Adipocyte (in vitro differentiated cells): ENCODE results near the gene ERVMER34-1.

Experiments used
- DNase-seq: peaks from one replicate; pipeline ENCODE4 v3.0.0-alpha.2; 2015; ENCODE audit warnings: low read depth
- H3K27me3 ChIP-seq: replicated peaks from 2 replicates; pipeline ENCODE4 v1.7.0; 2013; ENCODE audit warnings: mild to moderate bottlenecking, low read length, moderate library complexity; ENCODE audit not compliant: control insufficient read depth, insufficient read depth
- H3K36me3 ChIP-seq: 2 replicates; pipeline ENCODE4 v1.7.0; 2013; ENCODE audit warnings: low read length, mild to moderate bottlenecking, moderate library complexity; ENCODE audit not compliant: control insufficient read depth, insufficient read depth, severe bottlenecking
- H3K4me1 ChIP-seq: 2 replicates; pipeline ENCODE4 v1.7.0; 2013; ENCODE audit warnings: mild to moderate bottlenecking, low read length, moderate library complexity; ENCODE audit not compliant: control insufficient read depth, insufficient read depth
- H3K4me3 ChIP-seq: 2 replicates; pipeline ENCODE4 v1.7.0; 2013; ENCODE audit warnings: mild to moderate bottlenecking, low read length, moderate library complexity
- H3K9ac ChIP-seq: 2 replicates; pipeline ENCODE4 v1.7.0; 2013; ENCODE audit warnings: mild to moderate bottlenecking, low read length, moderate library complexity
- H3K9me3 ChIP-seq: 2 replicates; pipeline ENCODE4 v1.7.0; 2013; ENCODE audit warnings: mild to moderate bottlenecking, low read length, moderate library complexity; ENCODE audit not compliant: control insufficient read depth

The ERVMER34-1 gene

GRCh38 chr4:52716364-52717151, 34.7 kb downstream of the ERVMER34-1 start:
- Histone ChIP-seq H3K4me1 (peaks cover 25% of the 10 kb centered on the region), H3K27me3 (no peaks in the 10 kb centered on the region), H3K9me3 (no peaks in the 10 kb centered on the region), H3K4me3 (no peak overlapping the region), H3K9ac (no peak overlapping the region), H3K36me3 (peaks cover 26% of the 10 kb centered on the region)
- DNase-seq = no peak

GRCh38 chr4:52715914-52716313, 35.3 kb downstream of the ERVMER34-1 start:
- H3K36me3 ChIP-seq = peaks cover 26% of the 10 kb centered on the region

GRCh38 chr4:52715255-52715897, 35.8 kb downstream of the ERVMER34-1 start:
- Histone ChIP-seq H3K4me3 (no peak overlapping the region), H3K36me3 (peaks cover 26% of the 10 kb centered on the region), H3K9me3 (no peaks in the 10 kb centered on the region), H3K4me1 (peaks cover 24% of the 10 kb centered on the region), H3K27me3 (no peaks in the 10 kb centered on the region), H3K9ac (no peak overlapping the region)
- DNase-seq = no peak

More at GRCh38 chr4:52715914-52716313, 35.3 kb downstream of the ERVMER34-1 start:
- Histone ChIP-seq H3K9ac (no peak overlapping the region), H3K27me3 (no peaks in the 10 kb centered on the region), H3K4me1 (peaks cover 24% of the 10 kb centered on the region), H3K4me3 (no peak overlapping the region), H3K9me3 (no peaks in the 10 kb centered on the region)
- DNase-seq = no peak

- DNase-seq = no peak
- Histone ChIP-seq H3K36me3 (peaks cover 26% of the 10 kb centered on the region), H3K4me1 (peaks cover 24% of the 10 kb centered on the region), H3K9me3 (no peaks in the 10 kb centered on the region), H3K9ac (no peak overlapping the region), H3K27me3 (no peaks in the 10 kb centered on the region), H3K4me3 (peak overlapping the region; percentile 30)
These were observed 36.5 kb downstream of the ERVMER34-1 start for GRCh38 chr4:52714597-52715254.

GRCh38 chr4:52713456-52713937, 37.7 kb downstream of the ERVMER34-1 start:
- Histone ChIP-seq H3K9ac (peak overlapping the region; percentile 93), H3K4me1 (peaks cover 24% of the 10 kb centered on the region), H3K36me3 (peaks cover 26% of the 10 kb centered on the region), H3K9me3 (no peaks in the 10 kb centered on the region), H3K4me3 (peak overlapping the region; percentile 94), H3K27me3 (no peaks in the 10 kb centered on the region)
- no peak for DNase-seq

GRCh38 chr4:52712251-52713130, 38.7 kb downstream of the ERVMER34-1 start:
- Histone ChIP-seq H3K27me3 (no peaks in the 10 kb centered on the region), H3K4me1 (peaks cover 24% of the 10 kb centered on the region), H3K4me3 (peak overlapping the region; percentile 94), H3K36me3 (peaks cover 26% of the 10 kb centered on the region), H3K9me3 (no peaks in the 10 kb centered on the region), H3K9ac (peak overlapping the region; percentile 93)
- peak; percentile 98 for DNase-seq

GRCh38 chr4:52711834-52712250, 39.4 kb downstream of the ERVMER34-1 start:
- Histone ChIP-seq H3K4me1 (peaks cover 24% of the 10 kb centered on the region), H3K9me3 (no peaks in the 10 kb centered on the region), H3K4me3 (peak overlapping the region; percentile 94), H3K36me3 (peaks cover 24% of the 10 kb centered on the region), H3K9ac (no peak overlapping the region), H3K27me3 (no peaks in the 10 kb centered on the region)
- no peak for DNase-seq

- Histone ChIP-seq H3K9ac (no peak overlapping the region), H3K4me3 (no peak overlapping the region), H3K36me3 (peaks cover 18% of the 10 kb centered on the region), H3K4me1 (peaks cover 24% of the 10 kb centered on the region), H3K9me3 (no peaks in the 10 kb centered on the region), H3K27me3 (no peaks in the 10 kb centered on the region)
- no peak for DNase-seq
These were observed 40.0 kb downstream of the ERVMER34-1 start for GRCh38 chr4:52711272-52711671.

- no peak for DNase-seq
- no peak overlapping the region for H3K4me3 ChIP-seq
- H3K4me1 ChIP-seq = peaks cover 25% of the 10 kb centered on the region
- H3K36me3 ChIP-seq = peaks cover 4% of the 10 kb centered on the region
- H3K9ac ChIP-seq = no peak overlapping the region
- H3K9me3 ChIP-seq = no peaks in the 10 kb centered on the region
- no peaks in the 10 kb centered on the region for H3K27me3 ChIP-seq
These were observed 42.1 kb downstream of the ERVMER34-1 start for GRCh38 chr4:52709155-52709554.

- Histone ChIP-seq H3K36me3 (no peaks in the 10 kb centered on the region), H3K9me3 (no peaks in the 10 kb centered on the region), H3K27me3 (no peaks in the 10 kb centered on the region), H3K4me3 (no peak overlapping the region), H3K4me1 (peaks cover 10% of the 10 kb centered on the region), H3K9ac (no peak overlapping the region)
- DNase-seq = no peak
These were observed 46.6 kb downstream of the ERVMER34-1 start for GRCh38 chr4:52704661-52705060.
